Suppressor macrophage treated with lipopolysaccharide for 4 hours (primary cell): ENCODE measurements around the gene SULT1A2.
"Not testable (repeated sequence)": the region's sequence is repeated elsewhere in the genome, so short reads cannot be mapped to it uniquely, and the experiment has no call there.

Experiments used
- DNase-seq: peaks from one replicate; pipeline ENCODE4 v3.0.0-alpha.2; 2020

Gene SULT1A2

DNA sequence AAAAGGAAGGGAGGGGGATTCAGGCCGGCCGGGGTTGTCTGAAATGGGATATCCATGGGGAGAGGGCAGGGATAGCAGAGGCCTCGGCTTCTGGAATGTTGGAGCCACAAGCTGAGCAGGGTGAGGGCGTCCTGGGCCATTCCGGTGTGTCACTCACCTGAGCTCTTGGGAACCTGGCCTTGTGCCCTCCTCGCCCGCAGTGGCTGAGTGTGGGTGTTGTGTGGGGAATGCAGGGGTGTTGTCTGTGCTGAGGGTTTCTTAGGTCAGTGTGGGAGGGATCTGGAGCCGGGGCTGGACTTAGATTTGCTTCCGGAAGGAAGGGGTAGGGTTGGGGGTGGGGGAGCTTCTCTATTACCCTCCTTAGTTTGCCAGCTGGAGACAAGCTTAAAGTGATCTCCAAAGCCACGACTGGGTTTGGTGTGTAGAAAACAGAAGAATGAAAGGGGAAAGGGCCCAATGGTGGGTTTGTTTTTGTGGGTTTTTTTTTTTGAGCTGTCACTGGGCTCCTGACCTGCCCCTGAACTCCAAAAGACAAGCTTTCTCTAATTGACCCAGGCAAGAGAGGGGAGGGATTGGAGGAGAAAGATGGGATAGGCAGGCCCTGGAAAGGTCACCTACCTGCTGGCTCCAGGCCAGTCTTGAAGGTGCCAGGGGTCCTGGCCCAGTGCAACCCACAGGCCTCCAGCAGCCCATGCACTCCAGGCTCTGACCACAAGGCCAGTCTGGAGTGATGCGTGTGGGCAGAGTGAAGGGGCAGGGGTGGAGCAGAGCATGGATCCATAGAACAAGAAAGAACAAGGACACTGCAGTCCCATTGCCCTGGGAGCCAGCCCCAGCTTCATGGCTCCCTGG lies at the start of gene SULT1A2:
SULT1A2 (minus strand) TSS at position 211 of the 852 bp plus-strand sequence. CDS start 1,120 bp downstream, outside the sequence.
- DNase-seq: no peak

DNA sequence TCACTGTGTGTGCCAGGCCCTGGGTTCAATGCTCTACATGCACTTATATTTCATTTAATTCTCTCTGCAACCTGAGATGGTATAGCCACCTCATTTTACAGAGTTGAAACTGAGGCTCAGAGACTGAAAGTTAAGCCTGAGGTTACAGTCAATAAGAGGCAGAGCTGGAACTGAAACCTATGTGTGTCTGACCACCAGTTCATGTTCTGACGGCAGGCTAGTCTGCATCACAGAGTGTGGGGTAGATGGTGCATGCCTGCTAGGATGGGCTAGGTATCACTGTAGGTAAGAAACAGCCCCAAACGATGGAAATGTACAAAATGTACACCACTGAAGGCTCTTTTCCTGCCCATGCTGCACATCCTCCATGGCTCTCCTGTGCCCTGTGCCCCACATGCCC lies 43.1 kb upstream of the SULT1A2 start:
- DNase-seq: not testable (repeated sequence)

DNA sequence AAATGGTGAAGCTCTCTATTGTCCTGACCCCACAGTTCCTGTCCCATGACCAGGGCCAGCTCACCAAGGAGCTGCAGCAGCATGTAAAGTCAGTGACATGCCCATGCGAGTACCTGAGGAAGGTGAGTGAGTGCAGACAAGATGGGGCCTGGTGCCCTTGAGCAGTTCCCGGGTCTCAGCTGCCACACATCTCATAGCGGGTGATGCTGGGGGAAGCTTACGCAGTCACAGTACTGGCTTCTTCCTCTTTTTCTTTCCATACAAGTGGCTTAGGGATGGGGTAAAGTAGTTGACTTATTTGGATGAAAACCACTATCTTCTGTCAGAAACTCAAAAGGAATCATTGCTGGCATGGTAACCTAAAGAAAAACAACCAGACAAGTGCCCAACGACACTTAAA lies 41.5 kb upstream of the SULT1A2 start:
- not testable (repeated sequence) for DNase-seq

DNA sequence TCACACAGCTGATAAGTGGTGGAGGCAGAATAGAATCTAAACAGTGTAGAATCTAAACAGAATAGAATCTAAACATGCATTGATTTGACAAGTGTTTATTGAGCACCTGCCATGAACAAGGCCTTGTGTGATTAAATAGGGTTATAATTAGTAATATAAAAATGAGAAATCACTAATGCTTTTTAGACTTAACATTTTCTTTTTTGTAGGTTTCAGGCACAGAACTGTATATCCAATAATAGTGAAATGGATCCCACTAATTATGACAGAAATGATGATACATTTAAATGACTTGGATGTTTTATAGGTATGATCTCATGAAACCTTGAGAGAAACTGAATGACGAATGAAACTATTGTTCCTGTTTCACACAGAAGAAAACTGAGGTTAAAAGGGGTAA lies 40.9 kb upstream of the SULT1A2 start, which contains the start of gene NPIPB8:
NPIPB8 (plus strand) TSS at position 301 of the 400 bp plus-strand sequence. CDS start 296 bp downstream, outside the sequence.
- DNase-seq: not testable (repeated sequence)

DNA sequence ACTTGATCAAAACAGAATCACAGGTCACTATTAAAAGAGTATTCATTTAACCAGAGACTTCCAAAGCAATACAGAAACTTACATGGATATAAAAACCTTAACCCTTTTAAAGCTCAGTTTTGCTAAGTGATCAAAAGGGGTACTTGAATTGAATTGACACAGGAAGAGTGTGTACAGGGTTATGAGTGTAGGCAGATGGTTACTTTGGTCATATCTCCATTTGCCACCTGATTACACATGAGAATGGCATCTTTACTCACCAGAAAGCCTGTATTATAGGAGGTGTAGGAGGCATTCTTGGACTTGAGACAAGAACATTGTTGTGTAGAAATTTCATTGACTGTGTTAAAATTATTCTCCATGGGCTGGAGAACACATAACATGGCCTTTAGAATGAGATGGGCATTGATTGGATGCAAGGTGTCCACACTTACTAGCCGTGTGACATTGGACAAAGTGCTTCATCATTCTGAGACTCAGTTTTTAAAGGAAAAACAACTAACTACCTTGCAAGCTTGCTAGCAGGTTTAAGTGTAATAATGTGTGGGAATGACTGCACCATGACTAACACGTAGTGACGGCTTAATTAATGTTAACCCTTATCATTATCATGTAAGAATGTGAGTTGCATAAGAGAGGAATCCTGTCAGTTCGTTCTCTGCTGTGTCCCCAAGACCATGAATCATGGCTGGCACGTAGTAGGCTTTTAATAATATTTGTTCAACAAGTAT lies 39.4 kb upstream of the SULT1A2 start:
- DNase-seq: not testable (repeated sequence)

DNA sequence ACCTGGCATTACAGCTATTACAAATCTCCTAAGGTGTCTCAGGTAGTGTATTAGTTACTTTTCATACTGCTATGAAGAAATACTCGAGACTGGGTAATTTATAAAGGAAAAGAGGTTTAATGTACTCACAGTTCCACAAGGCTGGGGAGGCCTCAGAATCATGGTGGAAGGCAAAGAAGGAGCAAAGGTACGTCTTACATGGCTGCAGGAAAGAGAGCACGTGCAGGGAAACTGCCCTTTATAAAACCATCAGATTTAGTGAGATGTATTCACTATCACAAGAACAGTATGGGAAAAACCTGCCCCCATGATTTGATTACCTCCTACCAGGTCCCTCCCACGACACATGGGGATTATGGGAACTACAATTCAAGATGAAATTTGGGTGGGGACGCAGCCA lies 34.1 kb upstream of the SULT1A2 start:
- DNase-seq: not testable (repeated sequence)

DNA sequence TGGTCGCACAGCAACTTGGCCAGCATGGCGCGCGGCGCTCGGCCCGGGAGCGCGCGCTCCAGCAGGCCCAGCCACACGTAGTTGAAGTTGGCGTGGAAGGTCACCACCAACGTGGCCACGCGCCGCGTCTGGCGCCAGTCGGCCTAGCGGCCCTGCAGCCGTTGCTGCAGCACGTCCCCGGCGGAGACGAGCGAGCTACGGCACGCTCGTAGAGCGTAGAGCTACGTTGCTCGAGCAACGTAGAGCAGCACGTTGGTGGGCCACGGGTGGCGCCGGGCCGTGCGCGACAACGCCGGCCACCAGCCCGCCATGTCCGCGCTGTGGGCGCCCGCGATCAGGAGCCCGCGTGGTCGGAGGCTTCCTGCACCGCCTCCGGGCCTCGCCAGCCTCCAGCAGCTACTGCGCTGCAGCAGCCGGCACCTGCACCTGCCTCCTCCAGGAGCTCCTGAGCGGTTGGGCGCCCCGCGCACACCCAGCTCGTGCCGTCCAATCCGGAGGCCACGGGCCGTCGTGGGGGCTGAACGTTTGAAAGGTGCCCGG lies 26.4 kb upstream of the SULT1A2 start:
- peak; percentile 35 for DNase-seq

DNA sequence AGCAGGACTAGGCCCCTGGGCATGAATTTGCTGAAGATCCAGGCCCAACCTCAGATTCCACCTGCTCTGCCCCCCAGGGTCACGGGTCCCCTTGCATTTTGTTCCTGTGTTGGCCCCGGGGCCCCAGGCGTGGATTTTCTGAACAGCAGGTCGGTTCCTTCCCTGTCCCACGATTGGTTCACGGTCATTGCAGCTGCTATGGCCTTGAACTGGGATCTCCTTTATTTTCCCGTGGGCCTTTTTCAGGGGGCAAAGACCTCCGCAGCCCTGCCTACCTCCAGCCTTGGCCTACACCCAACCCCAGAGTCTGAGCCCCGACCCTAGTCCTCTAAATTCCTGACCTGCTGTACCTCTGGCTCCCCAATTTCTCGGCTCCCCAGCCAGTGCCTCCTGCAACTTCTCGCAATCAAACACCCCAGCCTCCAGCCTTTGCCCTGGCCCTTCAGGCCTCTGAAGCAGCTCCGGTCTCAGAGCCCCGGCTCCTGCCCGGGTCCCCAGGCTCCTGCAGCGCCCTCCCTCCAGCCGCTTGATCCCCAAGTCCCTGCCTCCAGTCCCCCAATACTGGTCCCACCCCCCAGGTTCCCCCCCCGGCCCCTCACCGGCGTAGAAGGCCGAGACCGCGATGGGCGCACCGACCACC lies 25.8 kb upstream of the SULT1A2 start:
- DNase-seq: not testable (repeated sequence)

DNA sequence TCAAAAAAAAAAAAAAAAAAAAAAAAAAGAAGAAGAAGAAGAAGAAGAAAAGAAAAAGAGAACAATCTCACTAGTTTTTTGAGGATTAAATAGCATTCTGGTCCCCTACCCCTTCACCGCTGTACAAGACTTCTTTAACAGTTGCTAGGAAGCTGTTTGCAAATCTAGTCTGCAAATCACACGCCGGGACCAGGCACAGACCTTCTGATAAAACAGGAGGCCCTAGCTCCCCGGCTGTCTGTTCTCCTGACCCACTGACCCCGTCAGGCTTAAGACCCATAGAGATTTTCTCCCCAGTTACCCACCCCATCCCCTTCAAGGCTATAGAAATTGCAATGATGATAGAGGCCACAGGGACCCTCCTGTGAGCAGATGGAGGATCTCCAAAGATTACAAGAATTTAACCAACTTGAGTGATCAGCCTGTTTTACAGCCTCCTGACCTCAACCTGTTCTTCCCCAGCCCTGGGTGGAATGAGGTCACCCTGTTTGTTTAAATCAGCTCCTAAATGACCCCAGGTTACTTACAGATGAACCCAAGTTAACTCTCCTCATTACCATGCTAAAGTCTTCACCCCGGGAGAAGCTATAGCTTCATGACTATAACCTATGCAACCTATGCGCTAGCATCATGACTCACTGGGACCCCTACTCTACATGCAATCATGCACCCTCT lies 24.8 kb upstream of the SULT1A2 start:
- no peak for DNase-seq

DNA sequence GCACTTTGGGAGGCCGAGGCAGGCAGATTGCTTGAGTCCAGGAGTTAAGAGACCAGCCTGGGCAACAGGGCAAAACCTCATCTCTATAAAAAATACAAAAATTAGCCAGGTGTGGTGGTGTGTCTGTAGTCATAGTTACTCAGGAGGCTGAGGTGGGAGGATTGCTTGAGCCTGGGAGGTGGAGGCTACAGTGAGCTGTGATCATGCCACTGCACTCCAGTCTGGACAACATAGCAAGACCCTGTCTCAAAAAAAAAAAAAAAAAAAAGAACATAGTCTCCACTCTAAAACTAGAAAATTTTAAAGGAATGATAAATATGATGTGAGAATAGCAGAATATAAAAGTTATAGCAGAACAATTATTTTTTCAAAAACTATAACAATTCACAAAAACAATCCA lies 23.5 kb upstream of the SULT1A2 start:
- not testable (repeated sequence) for DNase-seq

DNA sequence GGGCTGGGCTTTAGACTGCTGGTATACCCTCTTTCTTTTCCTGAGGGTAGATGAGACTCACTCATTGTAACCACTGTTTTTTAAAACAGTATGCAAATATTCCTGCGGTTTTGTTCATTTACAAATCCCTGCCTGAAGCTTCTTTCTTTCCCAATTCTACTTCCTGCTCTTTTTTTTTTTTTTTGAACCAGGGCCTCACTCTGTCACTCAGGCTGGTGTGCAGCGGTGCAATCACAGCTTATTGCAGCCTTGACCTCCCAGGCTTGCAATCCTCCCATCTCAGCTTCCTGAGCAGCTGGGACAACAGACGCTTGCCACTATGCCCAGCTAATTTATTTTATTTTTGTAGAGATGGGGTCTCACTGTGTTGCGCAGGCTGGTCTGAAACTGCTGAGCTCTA lies 21.0 kb upstream of the SULT1A2 start:
- DNase-seq: peak; percentile 64

DNA sequence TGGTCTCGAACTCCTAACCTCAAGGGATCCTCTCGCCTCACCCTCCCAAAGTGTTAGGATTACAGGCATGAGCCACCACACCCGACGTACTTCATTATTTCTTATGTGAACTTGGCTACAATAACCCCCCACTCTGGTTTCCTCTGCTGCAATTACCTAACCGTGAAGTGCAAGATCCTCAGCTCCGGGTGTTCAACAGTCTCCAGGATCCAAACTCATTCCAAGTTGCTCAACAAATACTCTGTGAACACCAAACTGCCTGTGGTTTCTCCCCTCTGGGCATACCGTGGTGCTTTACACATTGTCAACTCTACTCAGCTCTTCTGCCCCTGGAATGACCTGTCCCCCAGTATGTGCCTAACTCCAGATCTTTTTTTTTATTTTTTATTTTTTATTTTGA lies 19.8 kb upstream of the SULT1A2 start:
- DNase-seq: no peak

DNA sequence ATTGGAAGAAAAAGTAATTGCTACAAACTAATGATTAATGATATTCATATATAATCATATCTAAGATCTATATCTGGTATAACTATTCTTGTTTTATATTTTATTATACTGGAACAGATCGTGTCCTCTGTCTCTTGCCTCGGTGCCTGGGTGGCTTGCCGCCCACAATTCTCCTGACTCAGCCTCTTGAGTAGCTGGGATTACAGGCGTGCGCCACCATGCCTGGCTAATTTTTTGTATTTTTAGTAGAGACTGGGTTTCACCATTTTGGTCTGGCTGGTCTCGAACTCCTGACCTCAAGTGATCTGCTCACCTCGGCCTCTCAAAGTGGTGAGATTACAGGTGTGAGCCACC lies 19.4 kb upstream of the SULT1A2 start:
- not testable (repeated sequence) for DNase-seq

DNA sequence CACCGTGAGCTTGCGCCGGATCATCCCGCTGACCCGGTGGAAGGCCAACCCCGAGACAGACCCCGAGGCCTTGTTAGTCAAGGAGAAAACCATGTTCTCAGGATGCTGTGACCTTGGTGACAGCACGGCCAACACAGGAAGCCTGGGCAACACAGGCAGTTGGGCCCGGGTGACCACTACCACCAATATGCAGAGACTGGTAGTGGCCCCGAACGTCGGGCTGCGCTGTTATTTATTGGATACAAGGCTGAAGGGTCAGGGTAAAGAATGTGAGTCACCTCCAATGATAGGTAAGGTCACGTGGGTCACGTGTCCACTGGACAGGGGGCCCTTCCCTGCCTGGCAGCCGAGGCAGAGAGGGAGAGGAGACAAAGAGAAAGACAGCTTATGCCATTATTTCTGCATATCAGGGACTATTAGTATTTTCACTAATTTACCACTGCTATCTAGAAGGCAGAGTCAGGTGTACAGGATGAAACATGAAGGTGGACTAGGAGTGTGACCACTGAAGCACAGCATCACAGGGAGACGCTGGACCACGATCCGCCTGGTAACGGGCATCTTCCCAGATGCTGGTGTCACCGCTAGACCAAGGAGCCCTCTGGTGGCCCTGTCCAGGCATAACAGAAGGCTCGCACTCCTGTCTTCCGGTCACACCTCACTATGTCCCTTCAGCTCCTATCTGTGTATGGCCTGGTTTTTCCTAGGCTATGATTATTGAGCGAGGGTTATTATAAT lies 18.8 kb upstream of the SULT1A2 start:
- DNase-seq: peak; percentile 33

DNA sequence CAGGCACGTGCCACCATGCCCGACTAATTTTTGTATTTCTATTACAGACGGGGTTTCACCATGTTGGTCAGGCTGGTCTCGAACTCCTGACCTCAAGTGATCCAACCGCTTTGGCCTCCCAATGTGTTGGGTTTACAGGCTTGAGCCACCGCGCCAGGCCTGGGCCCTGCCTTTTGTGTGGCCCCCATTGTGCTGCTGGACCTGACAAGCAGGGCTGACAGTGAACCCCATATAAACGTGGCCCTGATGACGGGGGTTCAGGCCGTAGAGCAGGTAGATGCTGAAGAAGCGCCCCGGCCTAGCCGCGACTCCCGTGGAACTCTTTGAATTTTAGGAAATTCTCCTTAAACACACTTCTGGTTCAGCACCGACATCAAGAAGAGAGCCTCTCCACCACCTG lies 17.7 kb upstream of the SULT1A2 start:
- not testable (repeated sequence) for DNase-seq

DNA sequence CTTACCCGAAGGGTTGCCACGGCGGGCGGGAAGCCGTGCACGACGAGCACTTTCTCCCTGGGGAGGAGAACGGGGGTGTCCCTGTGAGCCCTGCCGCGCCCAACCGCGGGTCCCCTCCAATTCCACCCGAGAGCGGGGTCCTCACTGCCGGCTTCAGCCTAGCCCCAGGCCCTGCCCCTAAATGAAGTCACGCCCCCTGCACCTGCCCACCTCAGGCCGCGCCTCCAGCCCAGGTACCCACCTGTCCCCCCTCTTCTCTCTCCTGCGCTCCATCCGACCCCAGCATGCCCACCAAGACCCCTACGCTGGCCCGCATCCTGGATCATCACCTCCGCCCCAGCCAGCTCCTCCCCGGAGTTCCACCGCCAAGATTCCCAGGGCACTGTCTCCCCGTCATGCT lies 17.1 kb upstream of the SULT1A2 start:
- not testable (repeated sequence) for DNase-seq

DNA sequence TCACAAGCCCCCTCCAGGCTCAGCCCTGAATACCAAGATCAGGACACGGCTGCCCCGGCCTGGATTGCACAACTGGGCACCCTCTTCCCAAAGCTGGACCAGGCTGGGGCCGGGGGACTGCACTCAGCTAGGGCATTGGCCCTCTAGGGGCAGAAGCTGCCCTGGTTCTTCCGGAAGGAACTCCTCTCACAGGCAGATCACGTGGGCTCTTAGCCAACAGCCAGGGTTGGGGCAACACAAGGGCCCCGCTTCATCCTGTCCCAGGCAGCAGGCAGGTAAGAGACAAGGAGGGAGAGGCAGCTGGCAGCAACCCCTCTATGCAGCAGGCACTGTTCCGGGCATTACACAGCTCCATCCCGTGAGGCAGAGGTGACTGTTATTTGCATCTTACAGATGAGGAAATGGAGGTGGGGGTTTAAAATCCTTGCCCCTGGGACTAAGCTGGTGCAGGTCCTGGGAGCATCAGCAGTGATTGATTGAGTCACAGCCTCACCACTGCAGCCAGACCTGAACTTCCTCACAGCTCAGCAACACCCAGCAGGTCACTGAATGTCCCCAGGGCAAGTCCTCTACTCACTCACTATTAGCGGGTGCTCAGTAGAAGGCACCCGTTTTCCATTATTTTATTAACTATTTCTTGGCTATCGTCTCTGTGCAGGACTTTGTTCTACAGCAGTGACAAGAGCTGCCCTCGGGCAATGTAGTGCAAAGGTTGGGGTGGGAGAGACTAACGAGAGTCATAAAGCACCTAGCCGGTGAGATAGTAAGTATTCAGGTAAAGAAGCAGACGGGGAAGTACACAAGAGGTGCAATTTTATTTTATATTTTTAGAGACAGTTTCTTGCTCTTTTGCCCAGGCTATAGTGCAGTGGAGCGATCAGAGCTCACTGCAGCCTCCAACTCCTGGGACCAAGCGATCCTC lies 15.8 kb upstream of the SULT1A2 start:
- not testable (repeated sequence) for DNase-seq

DNA sequence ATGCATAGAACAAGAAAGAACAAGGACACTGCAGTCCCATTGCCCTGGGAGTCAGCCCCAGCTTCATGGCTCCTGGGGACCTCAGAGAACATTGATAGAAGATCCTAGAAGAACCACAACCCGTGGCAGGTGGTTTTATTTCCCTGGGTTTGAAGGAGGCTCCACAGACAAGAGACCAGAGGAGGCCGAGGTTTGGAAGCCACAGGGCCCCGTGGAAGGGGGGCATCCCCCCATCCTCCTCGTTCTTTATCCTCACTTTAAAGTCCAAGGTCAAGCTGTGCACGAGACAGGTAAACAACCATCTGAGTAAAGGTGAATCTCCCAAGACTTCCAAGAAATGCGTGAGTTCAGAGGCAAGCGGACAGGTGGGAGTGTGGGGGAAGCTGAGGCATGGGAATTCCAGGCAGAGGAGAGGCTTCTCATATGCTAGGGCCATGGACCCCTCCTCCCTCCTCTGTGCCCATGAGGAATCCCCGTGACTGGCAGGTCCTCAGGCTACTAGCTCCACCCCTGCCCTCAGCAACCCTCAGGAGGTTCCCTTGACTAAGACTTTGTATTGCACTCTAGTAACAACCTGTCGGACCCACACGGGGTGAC lies 13.8 kb upstream of the SULT1A2 start:
- no peak for DNase-seq

DNA sequence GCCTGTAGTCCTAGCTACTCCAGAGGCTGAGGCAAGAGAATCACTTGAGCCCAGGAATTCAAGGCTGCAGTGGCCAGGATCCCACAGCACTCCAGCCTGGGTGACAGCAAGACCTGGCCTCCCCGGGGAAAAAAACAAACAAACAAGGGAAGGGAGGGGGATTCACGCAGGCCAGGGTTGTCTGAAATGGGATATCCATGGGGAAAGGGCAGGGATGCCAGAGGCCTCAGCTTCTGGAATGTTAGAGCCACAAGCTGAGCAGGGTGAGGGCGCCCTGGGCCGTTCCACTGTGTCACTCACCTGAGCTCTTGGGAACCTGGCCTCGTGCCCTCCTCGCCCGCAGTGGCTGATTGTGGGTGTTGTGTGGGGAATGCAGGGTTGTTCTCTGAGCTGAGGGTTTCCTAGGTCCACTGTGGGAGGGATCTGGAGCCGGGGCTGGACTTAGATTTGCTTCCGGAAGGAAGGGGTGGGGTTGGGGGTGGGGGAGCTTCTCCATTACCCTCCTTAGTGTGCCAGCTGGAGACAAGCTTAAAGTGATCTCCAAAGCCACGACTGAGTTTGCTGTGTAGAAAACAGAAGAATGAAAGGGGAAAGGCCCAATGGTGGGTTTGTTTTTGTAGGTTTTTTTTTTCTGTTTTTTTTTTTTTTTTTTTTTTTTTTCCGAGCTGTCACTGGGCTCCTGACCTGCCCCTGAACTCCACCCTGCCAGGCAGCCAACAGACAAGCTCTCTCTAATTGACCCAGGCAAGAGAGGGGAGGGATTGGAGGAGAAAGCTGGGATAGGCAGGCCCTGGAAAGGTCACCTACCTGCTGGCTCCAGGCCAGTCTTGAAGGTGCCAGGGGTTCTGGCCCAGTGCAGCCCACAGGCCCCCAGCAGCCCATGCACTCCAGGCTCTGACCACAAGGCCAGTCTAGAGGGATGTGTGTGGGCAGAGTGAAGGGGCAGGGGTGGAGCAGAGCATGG lies 13.1 kb upstream of the SULT1A2 start, which contains the start of gene SULT1A1:
SULT1A1 (minus strand) TSS at position 414 of the 964 bp plus-strand sequence. CDS start 1,189 bp downstream, outside the sequence.
- DNase-seq: peak; percentile 72
